K562 (cell line): ENCODE results near the gene SLC35G4. TPM values are rescaled to one million over a fixed set of nuclear protein-coding genes. Genes with fewer than 3 reads are reported as not detected.

Source experiments
- ATAC-seq: fragments of 200-7000 bp; cut with Tn5 transposase; 3 replicates; pipeline ENCODE4 v1.9.1; 2020; ENCODE audit warnings: moderate library complexity
- BruUV-seq: library from RNA; stranded (reverse); fragments of 400-500 nt; replicated peaks from 2 replicates; lab custom pipeline; 2021; lab: Mats Ljungman, UMichigan
- CTCF ChIA-PET: fragments of 300-600 bp; formaldehyde crosslinking; extraction: SDS; loops from one replicate; lab custom pipeline; 2021; ENCODE audit warnings: low intra/inter-chr PET ratio; lab: Yijun Ruan, JAX
- POLR2A ChIA-PET: fragments of 300-600, 350-650 bp; sonication (Branson Sonifier 250); formaldehyde crosslinking; extraction: SDS; loops from one replicate; lab custom pipeline; 2021; ENCODE audit warnings: antibody characterized with exemption, inconsistent platforms; lab: Yijun Ruan, JAX
- DNase-seq, 4 experiments: peaks; one replicate each; pipeline versions ENCODE4 v3.0.0 to v3.0.0-alpha.2; 2011 to 2018; ENCODE audit warnings: low spot score in 3 of 4, mixed read lengths in 3 of 4; ENCODE audit errors: extremely low read depth in 1 of 4
- FAIRE-seq: peaks from 2 replicates; lab custom pipeline; 2011; peaks lifted over from hg19 to GRCh38; lab: Jason Lieb, UNC
- H2AFZ ChIP-seq: 2 replicates; pipeline ENCODE4 v1.6.0; 2011; ENCODE audit warnings: low read depth, low read length, control low read depth, inconsistent platforms
- H3K27ac ChIP-seq: fragments of 200-600 bp; 3 replicates; pipeline ENCODE4 v1.8.0; 2011; ENCODE audit warnings: low read depth, mild to moderate bottlenecking, control low read depth, inconsistent platforms, low read length, moderate library complexity, mixed read lengths; ENCODE audit errors: extremely low read depth
- H3K27me3 ChIP-seq, 2 experiments: fragments of 300-600 bp in 1 of 2; 2 replicates in 1 of 2; 3 replicates in 1 of 2; pipeline versions ENCODE4 v1.6.0 to v1.8.0; 2011; ENCODE audit warnings: inconsistent platforms in 2 of 2, low read length in 2 of 2, mild to moderate bottlenecking in 1 of 2, mixed read lengths in 1 of 2, moderate library complexity in 1 of 2; ENCODE audit not compliant: control insufficient read depth in 2 of 2, insufficient read depth in 2 of 2
- H3K36me3 ChIP-seq: fragments of 300-600 bp; 3 replicates; pipeline ENCODE4 v1.8.0; 2011; ENCODE audit warnings: mild to moderate bottlenecking, low read length, inconsistent platforms; ENCODE audit not compliant: control insufficient read depth, insufficient read depth
- H3K4me1 ChIP-seq, 2 experiments: fragments of 200-600 bp in 1 of 2; replicated peaks in 1 of 2; 2 replicates in 1 of 2; 3 replicates in 1 of 2; pipeline versions ENCODE4 v1.5.1 to v1.8.0; 2011; ENCODE audit warnings: inconsistent platforms in 2 of 2, low read length in 2 of 2, mild to moderate bottlenecking in 1 of 2, mixed read lengths in 1 of 2, moderate library complexity in 1 of 2; ENCODE audit not compliant: control insufficient read depth in 2 of 2, insufficient read depth in 2 of 2
- H3K4me2 ChIP-seq: 2 replicates; pipeline ENCODE4 v1.6.1; 2011; ENCODE audit warnings: low read length, control low read depth, inconsistent platforms, mixed read lengths; ENCODE audit not compliant: insufficient read depth
- H3K4me3 ChIP-seq: fragments of 200-600 bp; sonication (generic), shearing (Covaris generic); 2 replicates; pipeline ENCODE4 v1.5.1; 2016; ENCODE audit warnings: control low read depth, inconsistent platforms
- H3K79me2 ChIP-seq: fragments of 200-600 bp; 3 replicates; pipeline ENCODE4 v1.8.0; 2011; ENCODE audit warnings: low read length, inconsistent platforms; ENCODE audit not compliant: control insufficient read depth, insufficient read depth
- H3K9ac ChIP-seq, 2 experiments: 2 replicates each; pipeline versions ENCODE4 v1.6.0 to v1.6.1; 2011; ENCODE audit warnings: low read depth in 2 of 2, low read length in 2 of 2, control low read depth in 1 of 2, inconsistent platforms in 1 of 2, mild to moderate bottlenecking in 1 of 2, mixed read lengths in 1 of 2; ENCODE audit not compliant: insufficient read depth in 1 of 2
- H3K9me1 ChIP-seq: one replicate; pipeline ENCODE4 v1.6.0; 2011; ENCODE audit warnings: inconsistent platforms, mild to moderate bottlenecking, low read length, moderate library complexity; ENCODE audit not compliant: control insufficient read depth, insufficient read depth
- H3K9me3 ChIP-seq: replicated peaks from 2 replicates; pipeline ENCODE4 v1.5.1; 2011; ENCODE audit warnings: low read depth, low read length, inconsistent platforms; ENCODE audit not compliant: control insufficient read depth, insufficient read depth
- H4K20me1 ChIP-seq: replicated peaks from 2 replicates; pipeline ENCODE4 v1.6.1; 2011; ENCODE audit warnings: low read length, inconsistent platforms, mixed read lengths; ENCODE audit not compliant: control insufficient read depth, insufficient read depth
- BRF2 ChIP-seq: IDR thresholded peaks from 3 replicates; pipeline ENCODE4 v1.6.1; 2011; ENCODE audit warnings: borderline replicate concordance, mild to moderate bottlenecking; ENCODE audit not compliant: insufficient read length, insufficient read depth
- CBX1 ChIP-seq: sonication (generic); IDR thresholded peaks from 2 replicates; pipeline ENCODE4 v1.6.1; 2016; ENCODE audit warnings: antibody characterized with exemption, low read depth, mild to moderate bottlenecking
- DPF2 ChIP-seq: fragments of 450-650 bp; IDR thresholded peaks from 2 replicates; pipeline ENCODE4 v1.6.1; 2016
- E2F3 ChIP-seq: fragments of 250-450 bp; sonication (Bioruptor Pico); IDR thresholded peaks from 2 replicates; pipeline ENCODE4 v1.4.0; 2020; ENCODE audit warnings: mild to moderate bottlenecking
- ELF1 ChIP-seq: fragments of 200-800 bp; sonication (Bioruptor generic); IDR thresholded peaks from 2 replicates; pipeline ENCODE4 v1.6.1; 2016; ENCODE audit warnings: missing genetic modification characterization, missing compliant biosample characterization
- FOS ChIP-seq: IDR thresholded peaks from 3 replicates; pipeline ENCODE4 v1.6.1; 2011; ENCODE audit not compliant: insufficient read length; ENCODE audit errors: extremely low read depth
- HMGN3 ChIP-seq: IDR thresholded peaks from 2 replicates; pipeline ENCODE4 v1.6.1; 2011; ENCODE audit warnings: borderline replicate concordance, low read depth, mild to moderate bottlenecking, mixed read lengths, low read length; ENCODE audit not compliant: insufficient read length; ENCODE audit errors: extremely low read depth
- KAT7 ChIP-seq: sonication (generic); formaldehyde crosslinking; IDR thresholded peaks from 2 replicates; pipeline ENCODE4 v1.8.0; 2022; ENCODE audit warnings: missing genetic modification reagents, mild to moderate bottlenecking, borderline replicate concordance
- PRMT5 ChIP-seq: sonication (generic); formaldehyde crosslinking; IDR thresholded peaks from 2 replicates; pipeline ENCODE4 v1.5.0; 2020; ENCODE audit warnings: missing genetic modification reagents
- SNAPC5 ChIP-seq: fragments of 250-450 bp; sonication (Bioruptor Pico); IDR thresholded peaks from 2 replicates; pipeline ENCODE4 v1.8.0; 2021; ENCODE audit warnings: moderate library complexity, mild to moderate bottlenecking, inconsistent platforms
- ZBTB8A ChIP-seq: fragments of 450-650 bp; IDR thresholded peaks from 2 replicates; pipeline ENCODE4 v1.6.1; 2018; ENCODE audit warnings: mild to moderate bottlenecking, moderate library complexity; ENCODE audit not compliant: partially characterized antibody
- ZNF134 ChIP-seq: fragments of 250-450 bp; sonication (Bioruptor Pico); conservative IDR thresholded peaks from 2 replicates; pipeline ENCODE4 v1.4.0; 2020
- WGBS: fragments of 100-300 bp; shearing (Covaris generic); methylation state at CpG from one replicate; pipeline ENCODE4 v1.1.6; 2016; ENCODE audit warnings: low coverage, mixed read lengths; ENCODE audit not compliant: insufficient coverage; ENCODE audit errors: missing lambda C conversion rate; 5-methylcytosine and 5-hydroxymethylcytosine counted together
- in situ Hi-C: fragments of 300-500 bp; cut with MboI; formaldehyde crosslinking; loops from 4 replicates; pipeline ENCODE4 v1.15.0; 2018; ENCODE audit warnings: inconsistent platforms, mixed read lengths
- intact Hi-C: fragments of 100-400 bp; cut with micrococcal nuclease; formaldehyde crosslinking; loops from 2 replicates; pipeline ENCODE4 v1.14.2; 2022
- polyA plus RNA-seq, 8 experiments: library from polyadenylated mRNA; depleted of rRNA in 4 of 8; stranded (reverse) in 5 of 8; unstranded in 3 of 8; fragments of >200 nt; fragmentation: Nextera tagmentation in 2 of 8; fragmentation: Illumina TruSeq in 1 of 8; extraction: Ambion mirVana in 2 of 8; extraction: Trizol in 1 of 8; gene quantifications; 2 replicates each; pipeline versions ENCODE4 v1.2.1 to v1.2.3, GENCODE V29; 2011 to 2014; ENCODE audit warnings: inconsistent platforms in 1 of 8, missing spikeins in 1 of 8
- total RNA-seq, 7 experiments: library from RNA; depleted of rRNA in 6 of 7; stranded (reverse); fragments of >200 nt in 6 of 7; fragmentation: Illumina TruSeq in 2 of 7; extraction: Trizol in 2 of 7; gene quantifications; 2 replicates each; pipeline versions ENCODE4 v1.2.1 to v1.2.3, GENCODE V29; 2011 to 2021; ENCODE audit warnings: low replicate concordance in 1 of 7

The SLC35G4 gene
- total and polyA plus RNA-seq, 9 of the 15 experiments (the other 6 are each of a cell fraction or from before 2014, with no cell fraction given) = not detected

- BruUV-seq = no TSS peak
- ATAC-seq = no peak
- Histone ChIP-seq H3K4me3 (no peak overlapping the region), H4K20me1 (no peaks in the 10 kb centered on the region), H3K9me1 (no peaks in the 10 kb centered on the region), H3K9me3 (no peaks in the 10 kb centered on the region), H3K9ac (no peak overlapping the region), H3K4me2 (no peak overlapping the region), H3K36me3 (no peaks in the 10 kb centered on the region), H3K27ac (no peak overlapping the region), H3K79me2 (no peaks in the 10 kb centered on the region), H2AFZ (no peak overlapping the region), H3K27me3 (no peaks in the 10 kb centered on the region; a peak in 1 of 5 replicates), H3K4me1 (no peaks in the 10 kb centered on the region)
- TF ChIP-seq CBX1 (no peak), E2F3 (CRISPR knock-in tag) (no peak), ELF1 (no peak), PRMT5 (CRISPR knock-in tag) (no peak), HMGN3 (no peak), DPF2 (no peak), ZNF134 (CRISPR knock-in tag) (no peak), FOS (no peak), SNAPC5 (CRISPR knock-in tag) (no peak), BRF2 (no peak), ZBTB8A (no peak), KAT7 (CRISPR knock-in tag) (no peak)
- ChIA-PET POLR2A (no interaction called here), CTCF (no interaction called here)
- 0% methylated on average over 2 of the region's 2 CpGs for WGBS
- intact Hi-C loops (no loop called here), in situ Hi-C loops (no loop called here)
- no peak for DNase-seq
- no peak for FAIRE-seq
Observed at GRCh38 chr18:11587432-11587831, 22.0 kb upstream of the SLC35G4 start.
